Lung (tissue), 12 donors: ENCODE measurements around the gene ZHX3. TPM values are rescaled to one million over a fixed set of nuclear protein-coding genes. Genes with fewer than 3 reads are reported as not detected.

Experiments used
- ATAC-seq: fragments of 200-7000 bp; cut with Tn5 transposase; one replicate; pipeline ENCODE4 v1.9.1; 2020; ENCODE audit warnings: moderate number of reproducible peaks; ENCODE audit not compliant: insufficient read depth, low FRiP score
- DNase-seq, 3 donors: peaks; one replicate each; pipeline ENCODE4 v3.0.0-alpha.2; 2013 to 2017
- H3K27ac ChIP-seq, 2 donors: one replicate each; pipeline ENCODE4 v1.5.1; 2013; ENCODE audit warnings: mild to moderate bottlenecking in 2 of 2, moderate library complexity in 2 of 2, control low read depth in 1 of 2, inconsistent platforms in 1 of 2, low read depth in 1 of 2, low read length in 1 of 2
- H3K27me3 ChIP-seq, 3 donors: one replicate each; pipeline ENCODE4 v1.5.1; 2013; ENCODE audit warnings: low read length in 2 of 3; ENCODE audit not compliant: control insufficient read depth in 3 of 3, insufficient read depth in 3 of 3
- H3K36me3 ChIP-seq, 4 donors: one replicate each; pipeline ENCODE4 v1.5.1; 2013; ENCODE audit warnings: low read length in 4 of 4, mild to moderate bottlenecking in 1 of 4, moderate library complexity in 1 of 4; ENCODE audit not compliant: control insufficient read depth in 4 of 4, insufficient read depth in 4 of 4
- H3K4me1 ChIP-seq, 5 donors: one replicate each; pipeline ENCODE4 v1.5.1; 2013; ENCODE audit warnings: low read length in 5 of 5, mild to moderate bottlenecking in 2 of 5, moderate library complexity in 1 of 5; ENCODE audit not compliant: control insufficient read depth in 5 of 5, insufficient read depth in 5 of 5
- H3K4me3 ChIP-seq: one replicate; pipeline ENCODE4 v1.5.1; 2013; ENCODE audit warnings: mild to moderate bottlenecking, control low read depth, moderate library complexity
- H3K9ac ChIP-seq, 2 donors: one replicate each; pipeline ENCODE4 v1.5.1; 2013; ENCODE audit warnings: low read length in 2 of 2, control low read depth in 1 of 2; ENCODE audit not compliant: insufficient read depth in 1 of 2
- H3K9me3 ChIP-seq, 4 donors: one replicate each; pipeline ENCODE4 v1.5.1; 2013; ENCODE audit warnings: low read length in 3 of 4, mild to moderate bottlenecking in 1 of 4, moderate library complexity in 1 of 4; ENCODE audit not compliant: control insufficient read depth in 4 of 4, insufficient read depth in 3 of 4
- CTCF ChIP-seq: IDR thresholded peaks from 2 replicates; pipeline ENCODE4 v1.5.1; 2012; ENCODE audit warnings: mild to moderate bottlenecking; ENCODE audit errors: control extremely low read depth, extremely low read depth
- WGBS, 2 donors: extraction: QIAGEN DNeasy Blood & Tissue Kit; methylation state at CpG; one replicate each; pipeline ENCODE4 v1.1.7; 2013; 5-methylcytosine and 5-hydroxymethylcytosine counted together
- polyA plus RNA-seq, 2 donors: library from polyadenylated mRNA; stranded (reverse); fragments of 200-250 nt; gene quantifications; one replicate each; pipeline ENCODE4 v1.2.1, GENCODE V29; 2013
- total RNA-seq, 2 donors: library from RNA; depleted of rRNA in 1 of 2; stranded (reverse); fragments of >200 nt in 1 of 2; gene quantifications; one replicate each; pipeline ENCODE4 v1.2.1, GENCODE V29; 2014 to 2021
- donor health status: control.
- donor health status: control.
- donor health status: Bipolar disorder and iron deficiency.
- donor health status: healthy.
- donor health status: DM: yes; HTN: yes; CAD: no.

The ZHX3 gene
- total and polyA plus RNA-seq, 4 donors: 8.3 to 48.2 (median 18.0) TPM

DNA sequence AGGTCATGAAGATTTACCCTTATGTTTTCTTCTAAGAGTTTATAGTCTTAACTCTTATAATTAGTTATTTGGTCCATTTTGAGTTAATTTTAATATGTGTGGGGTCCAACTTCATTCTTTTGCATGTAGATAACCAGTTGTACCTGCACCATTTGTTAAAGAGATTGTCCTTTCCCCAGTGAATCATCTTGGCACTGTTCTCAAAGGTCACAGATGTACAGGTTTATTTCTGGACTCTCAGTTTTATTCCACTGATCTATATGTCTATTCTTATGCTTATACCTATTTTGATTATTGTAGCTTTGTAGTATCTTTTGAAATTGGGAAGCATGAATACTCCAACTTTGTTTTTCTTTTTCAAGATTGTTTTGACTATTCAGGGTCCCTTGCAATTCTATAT is 44.1 kb downstream of the ZHX3 start:
- DNase-seq (no peak), ATAC-seq (no peak)
- TF ChIP-seq CTCF: no peak
- Histone ChIP-seq H3K4me1 (peaks cover 0 to 8% (median 5%) of the 10 kb centered on the region in 5 donors), H3K9me3 (no peaks in the 10 kb centered on the region), H3K4me3 (no peak overlapping the region), H3K27me3 (no peaks in the 10 kb centered on the region), H3K36me3 (no peaks in the 10 kb centered on the region), H3K9ac (no peak overlapping the region), H3K27ac (no peak overlapping the region)

- no peak for DNase-seq
- Histone ChIP-seq H3K9ac (no peak overlapping the region), H3K36me3 (peaks cover 0 to 3% (median 0%) of the 10 kb centered on the region in 4 donors), H3K9me3 (no peaks in the 10 kb centered on the region), H3K4me1 (peaks cover 0 to 8% (median 5%) of the 10 kb centered on the region in 5 donors), H3K27ac (no peak overlapping the region), H3K4me3 (no peak overlapping the region), H3K27me3 (no peaks in the 10 kb centered on the region)
- TF ChIP-seq CTCF: no peak
- 97 to 100% methylated on average over 1 of the region's 1 CpG for WGBS, 2 donors
- ATAC-seq: no peak
Observed at GRCh38 chr20:41272339-41272738, 45.2 kb downstream of the ZHX3 start.

GRCh38 chr20:41268917-41269652 is 48.4 kb downstream of the ZHX3 start:
- H3K27me3 ChIP-seq: no peaks in the 10 kb centered on the region
- H3K27ac ChIP-seq: no peak overlapping the region
- DNase-seq (peak in 2 of 3 donors; percentile 21 to 24), ATAC-seq (no peak)
- H3K9ac ChIP-seq: no peak overlapping the region
- H3K36me3 ChIP-seq: peaks cover 0 to 4% (median 1%) of the 10 kb centered on the region in 4 donors
- peaks cover 0 to 3% (median 0%) of the 10 kb centered on the region in 5 donors for H3K4me1 ChIP-seq
- 83 to 92% methylated on average over 4 of the region's 4 CpGs for WGBS, 2 donors
- H3K4me3 ChIP-seq: no peak overlapping the region
- no peak for TF ChIP-seq CTCF
- H3K9me3 ChIP-seq: no peaks in the 10 kb centered on the region
